NCI-H2227 treated with DMSO at 0.1 percent for 48 hours (cell line): ENCODE data around the gene SND1.

Experiments
- DNase-seq: peaks from one replicate; lab custom pipeline; 2025; lab: John Stamatoyannopoulos, UW

The SND1 gene

GRCh38 chr7:128139406-128139805 is 487.4 kb downstream of the SND1 start:
- no peak for DNase-seq

- DNase-seq, result no peak
Observed at GRCh38 chr7:128141683-128142195, 489.7 kb downstream of the SND1 start.
